A673 (cell line): Measurements from ENCODE around the gene LPP.

Source experiments
- CTCF ChIP-seq: fragments of 300-800, 200-600 bp; sonication (generic); conservative IDR thresholded peaks from 2 replicates; pipeline ENCODE4 v1.5.1; 2017; ENCODE audit warnings: low read depth, mild to moderate bottlenecking, antibody characterized with exemption, low read length, moderate library complexity, mixed read lengths
- EZH2 ChIP-seq: fragments of 200-600 bp; sonication (generic); IDR thresholded peaks from 2 replicates; pipeline ENCODE4 v1.6.1; 2017; ENCODE audit warnings: borderline replicate concordance, low read depth, mild to moderate bottlenecking, mixed read lengths, antibody characterized with exemption, low read length; ENCODE audit not compliant: poor library complexity, severe bottlenecking

DNA sequence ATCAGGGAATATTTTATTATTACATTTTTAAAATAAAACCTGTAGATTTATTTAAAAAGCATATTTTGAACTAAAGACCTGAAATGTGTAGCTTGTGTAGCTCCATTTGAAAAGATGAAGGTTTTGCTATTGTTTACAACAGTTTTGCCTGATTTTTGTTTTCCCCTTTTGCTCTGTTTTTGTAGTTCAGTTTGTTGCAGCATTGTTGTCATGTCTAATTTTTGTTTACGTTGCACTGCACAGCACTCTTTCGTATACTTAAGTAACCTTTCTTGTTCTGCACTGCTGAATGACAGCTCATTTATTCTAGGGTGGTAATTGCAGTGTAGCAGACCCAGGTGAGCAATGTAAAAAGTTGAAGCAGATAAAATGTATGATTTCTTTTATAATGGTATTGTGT, 435.8 kb downstream of the LPP start:
- TF ChIP-seq EZH2 (no peak), CTCF (no peak)
